Immature natural killer cell (primary cell): ENCODE data around the gene MUC3A. TPM values are rescaled to one million over a fixed set of nuclear protein-coding genes. Genes with fewer than 3 reads are reported as not detected.
"Not testable (repeated sequence)": the region's sequence is repeated elsewhere in the genome, so short reads cannot be mapped to it uniquely, and the experiment has no call there.

ENCODE experiments used
- DNase-seq, 3 donors: peaks; one replicate each; pipeline ENCODE4 v3.0.0; 2022; ENCODE audit warnings: mixed read lengths in 1 of 3
- H3K27ac Mint-ChIP-seq, 6 donors: one replicate each; pipeline ENCODE4 v1.8.0; 2020; ENCODE audit warnings: mixed read lengths in 6 of 6, mild to moderate bottlenecking in 5 of 6, inconsistent platforms in 4 of 6, moderate library complexity in 3 of 6
- H3K27me3 Mint-ChIP-seq, 3 donors: one replicate each; pipeline ENCODE4 v1.8.0; 2020 to 2021; ENCODE audit warnings: low read depth in 3 of 3, mild to moderate bottlenecking in 3 of 3, mixed read lengths in 3 of 3, moderate library complexity in 3 of 3, inconsistent platforms in 1 of 3
- H3K36me3 Mint-ChIP-seq, 3 donors: one replicate each; pipeline ENCODE4 v1.8.0; 2020; ENCODE audit warnings: mixed read lengths in 3 of 3, inconsistent platforms in 2 of 3, mild to moderate bottlenecking in 2 of 3
- H3K4me1 Mint-ChIP-seq, 2 donors: one replicate each; pipeline ENCODE4 v1.8.0; 2020; ENCODE audit warnings: inconsistent platforms in 2 of 2, mild to moderate bottlenecking in 2 of 2, mixed read lengths in 2 of 2, moderate library complexity in 1 of 2
- H3K4me3 Mint-ChIP-seq, 5 donors: one replicate each; pipeline ENCODE4 v1.8.0; 2020; ENCODE audit warnings: mild to moderate bottlenecking in 5 of 5, mixed read lengths in 5 of 5, inconsistent platforms in 3 of 5, moderate library complexity in 3 of 5
- H3K9me3 Mint-ChIP-seq, 6 donors: one replicate each; pipeline ENCODE4 v1.8.0; 2020; ENCODE audit warnings: mild to moderate bottlenecking in 6 of 6, mixed read lengths in 6 of 6, inconsistent platforms in 4 of 6, moderate library complexity in 3 of 6
- polyA plus RNA-seq, 3 donors: library from polyadenylated mRNA; unstranded; fragments of 300-500 nt; fragmentation: Illumina TruSeq; gene quantifications; one replicate each; pipeline ENCODE4 v1.2.3, GENCODE V29; 2021

MUC3A gene
- polyA plus RNA-seq, 3 donors from 2014 or later: not detected

DNA sequence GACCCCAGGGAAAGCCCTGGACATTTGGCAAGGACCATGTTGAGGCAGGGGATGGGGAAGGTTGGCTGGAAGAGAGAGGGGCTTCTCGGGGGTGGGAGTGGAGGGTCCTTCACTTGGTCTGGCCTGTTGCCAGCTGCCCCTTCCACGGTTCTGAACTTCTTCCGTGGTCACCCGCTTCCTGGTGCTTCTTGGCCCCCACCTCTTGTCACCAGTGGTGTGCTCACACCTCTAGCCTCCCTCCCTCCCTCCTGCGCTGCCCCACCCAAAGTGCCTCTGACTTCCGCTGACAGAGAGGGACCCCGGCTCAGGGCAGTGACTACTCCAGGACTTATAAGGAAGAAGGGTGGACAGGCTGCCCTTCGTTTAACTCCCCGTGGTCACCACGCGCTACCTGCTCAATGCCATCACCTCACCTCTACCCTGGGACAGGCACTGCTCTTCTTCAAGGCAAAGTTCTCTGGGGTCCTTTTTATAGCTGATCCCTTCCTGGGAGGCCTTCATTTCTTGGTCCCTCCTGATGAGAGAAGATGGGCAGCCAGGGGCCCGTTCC, 19.8 kb downstream of the MUC3A start, which contains the start of gene MUC12:
Gene MUC12, plus strand, starts transcription at position 500 of the 550 bp plus-strand sequence. CDS start 58 bp downstream, outside the sequence.
- Mint-ChIP-seq H3K4me3 (no peak within 1 kb of the TSS), H3K4me1 (peaks cover 15 to 19% of the 10 kb centered on the region in 2 donors), H3K9me3 (no peaks in the 10 kb centered on the region), H3K36me3 (no peaks in the 10 kb centered on the region), H3K27ac (no peak within 1 kb of the TSS), H3K27me3 (peaks cover 14 to 28% (median 19%) of the 10 kb centered on the region in 3 donors)
- no peak for DNase-seq

DNA sequence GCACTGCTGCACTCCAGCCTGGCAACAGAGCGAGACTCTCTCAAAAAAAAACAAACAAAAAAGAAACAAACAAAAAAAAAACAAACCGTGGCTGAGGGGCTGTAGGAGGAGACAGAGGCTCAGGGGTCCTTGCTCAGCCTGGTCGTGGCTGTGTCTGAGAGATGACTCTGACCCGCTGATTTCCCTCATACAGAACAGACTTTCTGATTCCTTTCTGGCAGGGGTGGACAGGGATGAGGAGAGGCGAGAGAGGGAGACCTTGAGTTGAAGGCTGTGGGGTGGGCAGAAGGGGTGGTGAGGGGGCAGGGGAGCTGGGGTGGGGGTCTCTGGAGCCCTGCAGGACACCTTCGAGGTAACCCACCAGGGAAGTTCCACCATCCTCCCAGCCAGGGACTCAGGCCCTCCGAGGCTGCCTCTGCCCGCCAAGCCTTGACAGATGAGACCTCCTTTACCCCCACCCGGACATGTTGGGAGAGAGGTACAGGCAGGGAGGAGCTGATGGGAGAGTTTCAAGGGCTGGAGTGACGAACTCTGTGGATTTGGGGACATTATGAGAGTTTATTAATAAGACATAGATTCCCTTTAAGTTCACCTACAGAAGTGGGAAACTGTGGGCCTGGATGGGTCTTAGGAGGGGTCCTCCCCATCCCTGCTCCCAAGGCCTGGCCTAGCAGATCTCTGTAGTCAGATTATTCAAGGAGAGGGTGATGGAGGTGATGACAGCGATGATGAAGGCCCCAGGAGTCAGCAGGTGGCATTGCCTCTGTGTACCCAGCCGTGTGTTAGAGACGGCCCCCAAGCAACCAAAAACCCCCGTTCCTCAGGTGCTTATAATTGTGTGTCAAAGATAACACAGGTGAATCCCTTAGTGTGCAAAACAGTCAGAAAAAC, 22.0 kb downstream of the MUC3A start:
- Mint-ChIP-seq H3K27me3 (peaks cover 10 to 17% (median 13%) of the 10 kb centered on the region in 3 donors), H3K36me3 (no peaks in the 10 kb centered on the region), H3K4me3 (no peak overlapping the region), H3K9me3 (no peaks in the 10 kb centered on the region), H3K27ac (no peak overlapping the region), H3K4me1 (peaks cover 6 to 8% of the 10 kb centered on the region in 2 donors)
- no peak for DNase-seq

DNA sequence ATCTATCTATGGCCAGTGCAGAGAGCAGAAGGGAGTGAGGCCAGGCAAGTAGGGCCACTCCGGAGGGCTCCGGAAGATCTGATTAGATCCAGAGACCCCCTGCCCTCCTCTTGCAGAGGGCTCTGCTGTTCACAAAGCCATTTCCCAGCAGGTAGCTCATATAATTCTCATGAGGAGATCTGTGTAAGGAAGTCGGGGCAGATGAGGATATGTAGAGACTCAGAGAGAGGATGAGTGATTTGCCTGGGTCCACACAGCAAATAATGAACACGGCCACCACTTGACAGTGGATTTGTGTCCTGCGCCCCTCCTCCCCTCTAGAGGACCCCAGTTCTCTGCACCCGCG, 22.6 kb downstream of the MUC3A start:
- no peaks in the 10 kb centered on the region for H3K9me3 Mint-ChIP-seq
- H3K27ac Mint-ChIP-seq: no peak overlapping the region
- DNase-seq: no peak
- H3K4me1 Mint-ChIP-seq: peaks cover 5% of the 10 kb centered on the region in 2 donors
- H3K27me3 Mint-ChIP-seq: peaks cover 6 to 17% (median 13%) of the 10 kb centered on the region in 3 donors
- no peaks in the 10 kb centered on the region for H3K36me3 Mint-ChIP-seq
- no peak overlapping the region for H3K4me3 Mint-ChIP-seq

DNA sequence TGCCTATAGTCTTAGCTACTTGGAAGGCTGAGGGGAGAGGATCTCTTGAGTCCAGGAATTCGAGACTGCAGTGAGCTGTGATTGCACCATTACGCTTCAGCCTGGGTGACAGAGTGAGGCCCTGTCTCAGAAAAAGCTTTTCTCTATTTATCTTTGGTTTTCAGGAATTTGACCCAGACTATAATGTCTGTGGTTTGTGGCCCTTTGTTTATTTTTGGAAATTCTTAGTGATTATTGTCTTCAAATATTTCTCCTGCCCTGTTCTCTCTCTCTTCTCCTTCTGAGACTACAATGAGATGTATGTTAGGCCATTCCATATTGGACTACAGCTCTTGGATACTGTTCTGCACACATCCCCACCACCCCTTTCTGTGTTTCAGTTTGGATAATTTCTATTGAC, 24.7 kb downstream of the MUC3A start:
- peaks cover 0 to 4% (median 0%) of the 10 kb centered on the region in 3 donors for H3K36me3 Mint-ChIP-seq
- no peaks in the 10 kb centered on the region for H3K4me1 Mint-ChIP-seq
- no peak overlapping the region for H3K4me3 Mint-ChIP-seq
- H3K27ac Mint-ChIP-seq: no peak overlapping the region
- H3K27me3 Mint-ChIP-seq: peaks cover 1 to 8% (median 5%) of the 10 kb centered on the region in 3 donors
- DNase-seq: no peak
- no peaks in the 10 kb centered on the region for H3K9me3 Mint-ChIP-seq

DNA sequence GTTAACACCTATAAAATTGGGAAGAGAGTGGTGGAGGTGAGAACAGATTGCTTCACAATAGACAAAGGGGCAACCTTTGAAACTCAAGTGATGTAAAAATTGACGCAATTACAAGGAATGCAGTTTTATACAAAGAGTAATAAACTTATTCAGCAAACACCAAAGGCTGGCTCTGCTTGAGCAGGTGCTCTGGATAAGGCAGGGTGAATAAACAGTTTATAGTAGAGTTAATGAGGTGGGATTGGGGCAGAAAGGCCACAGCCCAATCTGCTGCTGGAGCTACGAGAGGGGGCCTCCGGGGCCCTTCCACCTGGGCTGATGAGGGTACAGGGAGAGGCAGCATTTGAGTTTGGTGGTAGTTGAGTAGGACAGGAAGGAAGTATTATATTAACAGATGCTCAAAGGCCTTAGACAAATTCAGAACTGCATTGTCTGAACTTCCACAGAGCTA, 26.1 kb downstream of the MUC3A start:
- no peak overlapping the region for H3K27ac Mint-ChIP-seq
- no peaks in the 10 kb centered on the region for H3K9me3 Mint-ChIP-seq
- no peak overlapping the region for H3K4me3 Mint-ChIP-seq
- no peaks in the 10 kb centered on the region for H3K4me1 Mint-ChIP-seq
- no peak for DNase-seq
- peaks cover 0 to 4% (median 0%) of the 10 kb centered on the region in 3 donors for H3K36me3 Mint-ChIP-seq
- H3K27me3 Mint-ChIP-seq: peaks cover 0 to 5% (median 1%) of the 10 kb centered on the region in 3 donors

DNA sequence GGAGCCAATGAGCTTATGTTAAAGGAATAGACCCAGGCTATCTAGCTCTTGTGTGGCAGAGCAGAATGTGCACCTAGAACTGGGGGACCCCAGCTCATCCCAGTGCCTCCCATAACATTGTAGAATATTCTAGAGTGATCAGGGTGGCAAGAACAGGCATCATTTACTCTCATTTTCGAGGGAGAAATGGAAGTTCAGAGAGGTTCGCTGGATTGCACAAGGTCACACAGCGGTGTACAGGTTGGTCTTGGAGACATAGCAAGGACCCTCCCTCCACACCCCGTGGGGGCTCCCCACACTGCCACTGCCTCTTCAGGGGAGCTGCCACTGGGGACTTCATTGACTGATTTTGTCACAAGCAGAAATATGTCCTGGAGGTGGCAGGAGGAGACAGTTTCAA, 29.0 kb downstream of the MUC3A start:
- H3K27ac Mint-ChIP-seq: no peak overlapping the region
- H3K4me1 Mint-ChIP-seq: no peaks in the 10 kb centered on the region
- DNase-seq: no peak
- H3K36me3 Mint-ChIP-seq: peaks cover 0 to 4% (median 0%) of the 10 kb centered on the region in 3 donors
- H3K9me3 Mint-ChIP-seq: no peaks in the 10 kb centered on the region
- H3K4me3 Mint-ChIP-seq: no peak overlapping the region
- peaks cover 0 to 5% (median 0%) of the 10 kb centered on the region in 3 donors for H3K27me3 Mint-ChIP-seq

DNA sequence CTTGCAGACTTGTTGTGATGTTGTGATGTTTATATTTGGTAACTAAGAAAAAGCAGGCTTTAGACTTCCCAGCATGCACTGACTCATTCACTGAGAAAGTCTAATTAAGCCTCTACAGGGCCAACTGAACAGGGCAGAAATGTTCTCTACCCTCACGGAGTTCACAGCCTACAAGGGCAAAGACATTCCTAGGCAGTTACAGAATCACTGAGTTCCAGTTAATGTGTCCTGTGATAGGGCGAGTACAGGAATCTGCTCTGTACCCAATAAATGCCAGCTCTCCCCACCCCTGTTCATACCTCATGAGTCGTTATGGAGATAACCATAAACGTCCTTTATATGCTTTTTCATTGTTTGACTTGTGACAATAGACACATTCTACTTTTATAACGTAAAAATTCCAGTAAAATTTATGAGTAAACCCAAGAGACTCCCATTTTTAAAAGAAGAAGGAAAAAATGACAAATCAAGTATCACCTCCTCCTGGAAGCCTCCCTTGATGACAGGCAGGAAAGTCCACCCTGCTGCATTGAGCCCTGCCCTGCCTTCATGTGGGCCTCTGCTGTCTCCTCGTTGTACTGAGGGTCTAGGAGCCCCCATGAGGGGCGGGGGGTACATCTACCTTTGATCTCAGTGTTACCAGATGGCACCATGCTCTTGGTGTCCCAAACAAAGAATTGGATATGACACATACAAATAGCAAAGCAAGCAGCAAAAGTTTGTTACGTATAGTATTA, 34.3 kb downstream of the MUC3A start:
- H3K9me3 Mint-ChIP-seq: no peaks in the 10 kb centered on the region
- H3K27ac Mint-ChIP-seq: no peak overlapping the region
- peaks cover 0 to 8% (median 0%) of the 10 kb centered on the region in 3 donors for H3K36me3 Mint-ChIP-seq
- H3K27me3 Mint-ChIP-seq: peaks cover 0 to 4% (median 2%) of the 10 kb centered on the region in 3 donors
- no peak for DNase-seq
- H3K4me1 Mint-ChIP-seq: no peaks in the 10 kb centered on the region
- no peak overlapping the region for H3K4me3 Mint-ChIP-seq

DNA sequence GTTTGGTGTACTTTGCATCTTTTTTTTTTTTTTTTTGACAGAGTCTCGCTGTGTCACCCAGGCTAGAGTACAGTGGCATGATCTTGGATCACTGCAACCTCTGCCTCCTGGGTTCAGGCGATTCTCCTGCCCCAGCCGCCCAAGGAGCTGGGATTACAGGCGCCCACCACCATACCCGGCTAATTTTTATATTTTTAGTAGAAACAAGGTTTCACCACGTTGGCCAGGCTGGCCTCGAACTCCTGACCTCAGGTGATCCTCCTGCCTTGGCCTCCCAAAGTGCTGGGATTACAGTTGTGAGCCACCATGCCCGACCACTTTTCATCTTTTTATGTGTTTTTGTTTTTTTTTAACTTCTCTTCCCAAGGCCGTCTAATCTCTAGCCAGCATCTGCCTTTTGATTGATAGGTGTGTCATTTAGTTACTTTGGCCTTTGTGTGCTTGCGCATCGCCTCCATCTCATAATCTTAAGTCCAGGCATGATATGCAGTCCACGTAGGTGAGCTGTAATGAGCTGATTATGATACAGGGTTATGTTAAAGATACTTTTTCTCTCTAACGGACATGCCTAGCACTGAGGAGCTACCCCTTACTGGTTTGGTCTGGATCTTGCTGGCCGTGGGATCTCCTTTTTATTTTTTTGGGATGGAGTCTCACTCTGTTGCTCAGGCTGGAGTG, 35.0 kb downstream of the MUC3A start:
- H3K36me3 Mint-ChIP-seq, H3K27ac Mint-ChIP-seq: not testable (repeated sequence)

DNA sequence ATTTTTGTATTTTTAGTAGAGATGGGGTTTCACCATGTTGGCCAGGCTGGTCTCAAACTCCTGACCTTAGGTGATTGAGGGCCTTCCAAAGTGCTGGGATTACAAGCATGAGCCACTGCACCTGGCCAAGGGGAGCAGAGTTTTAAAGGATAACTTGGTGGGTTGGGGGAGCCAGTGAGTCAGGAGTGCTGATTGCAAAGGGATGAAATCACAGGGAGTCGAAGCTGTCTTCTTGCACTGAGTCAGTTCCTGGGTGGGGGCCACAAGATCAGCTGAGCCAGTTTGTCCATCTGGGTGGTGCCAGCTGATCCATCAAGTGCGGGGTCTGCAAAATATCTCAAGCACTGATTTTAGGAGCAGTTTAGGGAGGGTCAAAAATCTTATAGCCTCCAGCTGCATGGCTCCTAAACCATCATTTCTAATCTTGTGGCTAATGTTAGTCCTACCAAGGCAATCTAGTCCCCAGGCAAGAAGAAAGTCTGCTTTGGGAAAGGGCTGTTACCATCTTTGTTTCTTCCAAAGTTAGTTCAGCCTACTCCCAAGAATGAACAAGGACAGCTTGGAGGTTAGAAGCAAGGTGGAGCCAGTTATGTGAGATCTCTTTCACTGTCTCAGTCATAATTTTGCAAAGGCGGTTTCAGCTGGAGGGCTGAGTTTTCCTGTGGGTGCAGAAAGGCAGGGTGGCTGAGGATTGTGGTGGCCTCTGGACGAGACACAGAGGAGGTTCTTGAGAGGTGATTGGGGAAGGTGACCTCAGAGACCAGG, 35.9 kb downstream of the MUC3A start:
- not testable (repeated sequence) for H3K36me3 Mint-ChIP-seq, DNase-seq, H3K27me3 Mint-ChIP-seq, H3K4me3 Mint-ChIP-seq, H3K27ac Mint-ChIP-seq, H3K9me3 Mint-ChIP-seq, H3K4me1 Mint-ChIP-seq

More for the DNA sequence above, 35.0 kb downstream of the MUC3A start:
- not testable (repeated sequence) for DNase-seq, H3K9me3 Mint-ChIP-seq, H3K4me1 Mint-ChIP-seq, H3K27me3 Mint-ChIP-seq, H3K4me3 Mint-ChIP-seq

DNA sequence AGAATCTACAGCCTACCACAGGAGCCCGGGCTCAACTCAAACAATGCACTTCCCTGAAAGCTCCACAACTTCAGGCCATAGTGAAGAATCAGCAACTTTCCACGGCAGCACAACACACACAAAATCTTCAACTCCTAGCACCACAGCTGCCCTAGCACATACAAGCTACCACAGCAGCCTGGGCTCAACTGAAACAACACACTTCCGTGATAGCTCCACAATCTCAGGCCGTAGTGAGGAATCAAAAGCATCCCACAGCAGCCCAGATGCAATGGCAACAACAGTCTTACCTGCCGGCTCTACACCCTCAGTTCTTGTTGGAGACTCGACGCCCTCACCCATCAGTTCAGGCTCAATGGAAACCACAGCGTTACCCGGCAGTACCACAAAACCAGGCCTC, 42.3 kb downstream of the MUC3A start:
- DNase-seq: no peak
- Mint-ChIP-seq H3K27ac (no peak overlapping the region), H3K36me3 (peaks cover 0 to under 1% (median 0%) of the 10 kb centered on the region in 3 donors), H3K4me3 (no peak overlapping the region), H3K4me1 (no peaks in the 10 kb centered on the region), H3K27me3 (no peaks in the 10 kb centered on the region), H3K9me3 (no peaks in the 10 kb centered on the region)

DNA sequence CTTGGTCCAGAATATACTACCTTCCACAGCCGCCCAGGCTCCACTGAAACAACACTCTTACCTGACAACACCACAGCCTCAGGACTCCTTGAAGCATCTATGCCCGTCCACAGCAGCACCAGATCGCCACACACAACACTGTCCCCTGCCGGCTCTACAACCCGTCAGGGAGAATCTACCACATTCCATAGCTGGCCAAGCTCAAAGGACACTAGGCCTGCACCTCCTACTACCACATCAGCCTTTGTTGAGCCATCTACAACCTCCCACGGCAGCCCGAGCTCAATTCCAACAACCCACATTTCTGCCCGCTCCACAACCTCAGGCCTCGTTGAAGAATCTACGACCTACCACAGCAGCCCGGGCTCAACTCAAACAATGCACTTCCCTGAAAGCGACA, 42.9 kb downstream of the MUC3A start:
- not testable (repeated sequence) for H3K4me1 Mint-ChIP-seq, H3K27ac Mint-ChIP-seq, H3K4me3 Mint-ChIP-seq, H3K27me3 Mint-ChIP-seq, H3K36me3 Mint-ChIP-seq, H3K9me3 Mint-ChIP-seq, DNase-seq

DNA sequence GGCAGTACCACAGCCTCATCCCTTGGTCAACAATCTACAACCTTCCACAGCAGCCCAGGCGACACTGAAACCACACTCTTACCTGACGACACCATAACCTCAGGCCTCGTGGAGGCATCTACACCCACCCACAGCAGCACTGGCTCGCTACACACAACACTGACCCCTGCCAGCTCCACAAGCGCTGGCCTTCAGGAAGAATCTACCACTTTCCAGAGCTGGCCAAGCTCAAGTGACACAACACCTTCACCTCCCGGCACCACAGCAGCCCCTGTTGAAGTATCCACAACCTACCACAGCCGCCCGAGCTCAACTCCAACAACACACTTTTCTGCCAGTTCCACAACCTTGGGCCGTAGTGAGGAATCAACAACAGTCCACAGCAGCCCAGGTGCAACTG, 45.3 kb downstream of the MUC3A start:
- H3K27me3 Mint-ChIP-seq, DNase-seq, H3K4me1 Mint-ChIP-seq, H3K27ac Mint-ChIP-seq, H3K9me3 Mint-ChIP-seq, H3K36me3 Mint-ChIP-seq, H3K4me3 Mint-ChIP-seq: not testable (repeated sequence)

DNA sequence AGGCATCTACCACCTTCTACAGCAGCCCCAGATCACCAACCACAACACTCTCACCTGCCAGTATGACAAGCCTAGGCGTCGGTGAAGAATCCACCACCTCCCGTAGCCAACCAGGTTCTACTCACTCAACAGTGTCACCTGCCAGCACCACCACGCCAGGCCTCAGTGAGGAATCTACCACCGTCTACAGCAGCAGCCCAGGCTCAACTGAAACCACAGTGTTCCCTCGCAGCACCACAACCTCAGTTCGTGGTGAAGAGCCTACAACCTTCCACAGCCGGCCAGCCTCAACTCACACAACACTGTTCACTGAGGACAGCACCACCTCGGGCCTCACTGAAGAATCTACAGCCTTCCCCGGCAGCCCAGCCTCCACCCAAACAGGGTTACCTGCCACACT, 49.2 kb downstream of the MUC3A start:
- not testable (repeated sequence) for H3K27ac Mint-ChIP-seq, H3K9me3 Mint-ChIP-seq, H3K36me3 Mint-ChIP-seq, H3K4me3 Mint-ChIP-seq, H3K27me3 Mint-ChIP-seq, DNase-seq, H3K4me1 Mint-ChIP-seq
